Muscle layer of colon (tissue), 2 donors: ENCODE measurements around the gene MEAK7.

Experiments used
- H3K27ac ChIP-seq: one replicate; pipeline ENCODE4 v1.7.0; 2013; ENCODE audit warnings: low read depth, mild to moderate bottlenecking, low read length, moderate library complexity
- H3K27me3 ChIP-seq, 2 donors: one replicate each; pipeline ENCODE4 v1.7.0; 2013; ENCODE audit warnings: low read length in 2 of 2, mild to moderate bottlenecking in 2 of 2; ENCODE audit not compliant: insufficient read depth in 2 of 2, control insufficient read depth in 1 of 2
- H3K36me3 ChIP-seq: one replicate; pipeline ENCODE4 v1.7.0; 2013; ENCODE audit warnings: mild to moderate bottlenecking, low read length; ENCODE audit not compliant: insufficient read depth
- H3K4me1 ChIP-seq: one replicate; pipeline ENCODE4 v1.7.0; 2013; ENCODE audit warnings: mild to moderate bottlenecking, low read length; ENCODE audit not compliant: insufficient read depth
- H3K4me3 ChIP-seq, 2 donors: one replicate each; pipeline ENCODE4 v1.7.0; 2013; ENCODE audit warnings: low read length in 2 of 2, low read depth in 1 of 2, mild to moderate bottlenecking in 1 of 2, moderate library complexity in 1 of 2
- H3K9ac ChIP-seq: one replicate; pipeline ENCODE4 v1.7.0; 2013; ENCODE audit warnings: low read length
- H3K9me3 ChIP-seq: one replicate; pipeline ENCODE4 v1.7.0; 2013; ENCODE audit warnings: mild to moderate bottlenecking, low read length
- donor health status: abdominal sarcoma.
- donor health status: Adenocarcinoma of cecum.

Gene MEAK7

DNA sequence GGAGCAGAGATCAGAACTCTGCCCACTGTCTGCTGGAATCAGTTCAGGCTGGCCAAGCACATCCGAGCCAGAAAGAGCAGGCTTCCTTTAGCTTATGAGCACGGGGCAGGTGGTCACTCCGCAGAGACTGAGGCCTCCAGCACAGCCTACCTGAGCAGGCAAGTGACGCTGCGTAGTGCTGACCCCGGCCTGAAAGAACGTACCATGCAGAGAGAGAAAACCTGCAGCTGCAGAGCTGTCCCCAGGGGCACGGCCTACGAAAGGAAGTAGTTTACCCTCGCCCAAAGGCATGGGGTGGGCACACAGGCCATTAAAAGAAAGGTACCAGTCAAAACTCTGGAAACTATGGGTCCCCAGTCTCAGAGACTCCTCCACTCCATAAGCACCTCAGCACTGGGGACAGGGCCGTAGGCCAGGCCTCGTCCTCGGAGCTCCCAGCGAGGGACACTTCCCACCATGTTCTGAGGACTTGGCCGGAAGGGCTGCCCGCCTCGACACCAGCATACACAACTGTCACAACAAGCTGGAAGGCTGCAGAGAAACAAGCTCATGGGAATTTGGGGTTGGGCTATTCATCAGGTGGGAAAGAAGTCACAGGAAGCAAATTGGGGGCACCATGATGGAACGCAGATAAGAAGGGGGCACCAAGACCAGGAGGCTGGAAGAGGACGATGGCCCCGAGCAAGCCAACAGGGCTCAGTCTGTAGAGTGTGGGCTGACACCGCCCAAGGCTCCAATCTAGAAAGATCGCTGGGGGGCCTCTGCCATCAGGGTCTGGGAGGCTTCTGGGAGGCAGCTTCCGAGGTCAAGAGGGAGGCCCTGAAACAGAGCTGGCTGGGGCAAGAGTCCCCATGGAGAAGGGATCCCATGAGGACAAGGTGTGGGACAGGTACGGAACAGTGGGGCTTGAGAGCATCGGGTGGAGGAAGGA lies 21.2 kb downstream of the MEAK7 start:
- Histone ChIP-seq H3K27ac (no peak overlapping the region), H3K36me3 (peaks cover 22% of the 10 kb centered on the region), H3K27me3 (no peaks in the 10 kb centered on the region), H3K4me1 (no peaks in the 10 kb centered on the region), H3K9me3 (no peaks in the 10 kb centered on the region), H3K4me3 (no peak overlapping the region), H3K9ac (no peak overlapping the region)

DNA sequence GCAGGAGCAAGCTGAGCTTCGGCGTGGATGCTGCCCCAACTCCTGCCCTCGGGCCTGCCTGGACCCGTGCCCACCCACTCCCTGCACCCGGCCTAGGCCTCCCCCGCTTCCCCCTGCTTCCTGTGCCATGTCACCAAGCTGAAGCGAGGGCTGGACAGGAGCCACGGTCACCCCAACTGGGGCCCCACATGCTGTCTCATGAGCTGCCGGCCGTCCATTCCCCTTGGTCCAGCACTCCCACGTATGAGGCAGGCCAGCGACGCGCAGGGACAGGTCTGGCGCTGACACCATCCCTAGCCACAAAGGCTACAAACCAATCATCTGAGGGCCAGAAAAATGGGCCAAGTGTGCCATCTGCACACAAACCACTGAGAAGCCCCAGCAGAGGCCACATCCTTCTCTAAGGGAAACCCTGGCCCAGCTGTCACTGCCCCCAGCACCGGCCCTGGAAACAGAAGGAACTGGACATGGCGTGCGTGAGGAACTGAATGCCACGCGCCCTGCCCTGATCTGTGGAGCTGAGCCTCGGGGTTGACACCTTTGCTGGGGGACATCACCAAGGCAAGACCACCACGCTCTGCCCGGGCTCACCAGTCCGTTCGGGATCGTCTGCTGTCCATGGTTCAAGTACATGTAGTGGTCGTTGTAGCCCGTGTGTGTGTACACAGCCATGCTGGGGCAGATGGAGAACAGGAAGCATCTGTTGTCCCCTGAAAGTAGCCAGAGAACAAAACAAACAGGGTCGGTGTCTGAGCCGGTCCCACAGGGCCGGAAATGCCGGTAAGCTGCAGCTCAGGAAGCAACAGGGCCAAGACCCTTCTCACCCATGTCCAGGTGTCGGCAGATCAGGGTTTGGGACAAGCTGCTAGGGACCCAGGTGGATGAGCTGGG lies 22.2 kb downstream of the MEAK7 start:
- Histone ChIP-seq H3K4me1 (no peaks in the 10 kb centered on the region), H3K9ac (no peak overlapping the region), H3K9me3 (no peaks in the 10 kb centered on the region), H3K4me3 (no peak overlapping the region), H3K27ac (no peak overlapping the region), H3K27me3 (no peaks in the 10 kb centered on the region), H3K36me3 (peaks cover 22% of the 10 kb centered on the region)

DNA sequence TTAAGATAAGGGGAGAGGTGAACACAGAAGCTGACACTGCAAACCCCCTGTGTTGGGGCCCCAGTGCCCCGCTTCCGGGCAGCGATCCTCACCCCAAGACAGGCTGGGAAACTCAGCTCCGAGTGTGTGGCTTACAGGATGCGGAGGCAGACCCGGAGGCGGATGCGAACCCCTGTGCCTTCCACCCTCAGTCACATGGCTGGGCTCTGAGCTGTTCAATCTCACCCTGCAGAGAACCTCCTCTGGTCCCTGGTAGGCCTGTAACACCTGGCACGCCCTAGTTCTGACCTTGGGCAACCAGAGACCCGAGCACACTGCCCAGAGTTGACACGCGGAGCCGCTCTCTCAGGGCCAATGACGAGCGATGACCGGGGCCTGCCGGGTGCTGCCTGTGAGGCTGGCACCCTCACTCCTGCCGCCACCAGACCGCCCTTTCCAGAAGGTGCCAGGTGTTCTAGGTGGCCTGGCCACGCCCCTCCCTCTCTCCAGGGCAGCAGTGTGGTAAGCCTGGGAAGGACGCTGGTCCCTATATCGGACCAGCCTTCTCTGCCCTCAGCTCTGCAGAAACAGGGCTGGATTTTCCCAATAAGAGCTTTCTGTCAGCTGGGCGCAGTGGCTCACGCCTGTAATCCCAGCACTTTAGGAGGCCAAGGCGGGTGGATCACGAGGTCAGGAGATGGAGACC lies 23.3 kb downstream of the MEAK7 start:
- no peak overlapping the region for H3K9ac ChIP-seq
- no peaks in the 10 kb centered on the region for H3K4me1 ChIP-seq
- H3K9me3 ChIP-seq: no peaks in the 10 kb centered on the region
- no peak overlapping the region for H3K27ac ChIP-seq
- no peaks in the 10 kb centered on the region for H3K27me3 ChIP-seq
- peaks cover 14% of the 10 kb centered on the region for H3K36me3 ChIP-seq
- H3K4me3 ChIP-seq: no peak overlapping the region

DNA sequence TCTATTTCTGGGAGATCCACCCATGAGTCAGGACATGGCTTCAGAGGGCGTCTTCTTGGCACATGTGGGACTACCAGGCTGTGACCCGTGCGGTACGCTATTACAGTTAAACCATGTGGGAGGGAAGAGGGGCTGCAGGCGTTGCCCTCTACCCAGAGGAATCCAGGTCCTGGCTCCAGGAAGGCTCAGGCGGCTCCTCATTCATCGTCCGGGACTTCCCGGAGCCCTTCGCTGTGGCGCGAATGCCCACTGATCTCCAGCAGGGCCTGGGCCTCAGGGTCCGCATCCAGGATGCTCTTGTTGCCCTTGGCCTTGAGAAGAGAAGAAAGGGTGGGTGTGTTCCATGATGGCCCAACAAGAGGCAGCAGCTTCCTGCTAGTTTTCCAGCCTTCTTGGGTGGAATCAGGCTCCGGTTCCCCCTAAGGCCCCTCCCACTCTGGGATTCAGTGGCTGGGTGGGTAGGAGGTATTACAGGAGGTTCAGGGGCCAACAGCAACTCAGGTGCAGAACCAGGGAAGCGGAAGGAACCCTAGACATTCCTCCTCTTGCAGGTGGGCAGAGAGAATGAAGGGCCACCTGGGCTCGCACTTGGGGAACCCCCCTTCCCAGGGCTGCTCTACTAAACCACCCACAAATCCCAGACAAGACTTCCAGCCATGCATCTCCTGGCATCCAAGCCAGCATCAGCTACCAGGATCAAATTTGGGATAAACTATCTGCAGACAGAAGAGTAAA lies 24.6 kb downstream of the MEAK7 start:
- no peak overlapping the region for H3K4me3 ChIP-seq
- no peaks in the 10 kb centered on the region for H3K27me3 ChIP-seq
- no peak overlapping the region for H3K9ac ChIP-seq
- H3K9me3 ChIP-seq: no peaks in the 10 kb centered on the region
- no peaks in the 10 kb centered on the region for H3K4me1 ChIP-seq
- H3K27ac ChIP-seq: no peak overlapping the region
- H3K36me3 ChIP-seq: peaks cover 12% of the 10 kb centered on the region

DNA sequence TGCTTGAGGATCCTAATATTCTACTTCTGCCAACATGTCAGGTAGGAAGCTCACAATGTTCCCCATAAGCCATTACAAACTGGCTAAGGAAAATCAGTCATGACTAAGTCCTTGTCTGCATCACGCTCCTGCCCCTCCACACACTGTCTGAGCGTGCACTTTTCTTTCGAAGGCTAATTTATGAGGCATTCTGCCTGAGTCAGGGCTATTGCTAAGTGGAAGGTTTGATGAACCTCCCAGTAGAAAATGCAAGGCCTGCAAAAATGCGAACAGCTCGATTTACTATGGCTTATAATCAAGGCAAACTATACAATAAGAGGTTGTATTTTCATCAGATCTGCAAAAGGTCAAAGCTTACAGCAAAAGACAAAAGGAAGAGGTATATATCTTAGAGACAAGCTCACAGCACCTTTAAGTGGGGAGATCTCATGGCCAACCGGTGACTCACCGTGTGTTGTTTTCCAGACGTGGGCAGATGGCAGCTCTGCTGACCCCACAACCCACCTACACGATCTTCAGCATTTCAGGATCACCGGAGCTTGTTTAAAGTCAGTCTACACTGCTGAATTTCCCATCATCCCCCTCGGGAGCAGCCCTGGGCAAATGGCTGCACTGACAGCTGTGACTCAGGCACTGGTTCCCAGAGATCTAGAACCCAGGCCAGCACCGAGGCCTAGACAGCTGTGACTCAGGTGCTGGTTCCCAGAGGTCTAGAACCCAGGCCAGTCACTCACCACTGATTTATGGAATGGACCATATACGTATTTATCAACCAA lies 26.1 kb downstream of the MEAK7 start:
- no peaks in the 10 kb centered on the region for H3K27me3 ChIP-seq
- no peak overlapping the region for H3K9ac ChIP-seq
- H3K36me3 ChIP-seq: peaks cover 12% of the 10 kb centered on the region
- no peaks in the 10 kb centered on the region for H3K4me1 ChIP-seq
- no peak overlapping the region for H3K27ac ChIP-seq
- no peak overlapping the region for H3K4me3 ChIP-seq
- no peaks in the 10 kb centered on the region for H3K9me3 ChIP-seq

DNA sequence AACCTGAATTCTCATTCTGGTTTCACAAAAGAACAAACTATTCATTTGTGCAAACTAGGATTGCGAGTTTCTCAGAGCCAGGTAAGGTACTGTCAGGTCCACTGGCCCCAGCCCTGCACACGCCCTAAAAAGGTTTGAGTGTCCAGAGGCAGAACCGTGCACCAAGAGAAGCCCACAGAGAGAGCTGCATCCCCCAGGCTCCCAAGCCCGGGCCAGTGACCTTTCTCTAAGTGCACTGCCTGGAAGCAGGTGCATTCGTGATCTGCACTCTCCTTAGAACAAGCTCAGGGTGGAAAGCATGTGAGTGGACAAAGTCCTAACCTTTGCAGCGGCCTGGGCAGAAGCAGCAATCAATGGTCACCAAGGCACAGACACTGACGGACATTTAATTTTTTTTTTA lies 26.8 kb downstream of the MEAK7 start:
- no peaks in the 10 kb centered on the region for H3K4me1 ChIP-seq
- peaks cover 12% of the 10 kb centered on the region for H3K36me3 ChIP-seq
- no peak overlapping the region for H3K9ac ChIP-seq
- H3K27ac ChIP-seq: no peak overlapping the region
- no peak overlapping the region for H3K4me3 ChIP-seq
- no peaks in the 10 kb centered on the region for H3K9me3 ChIP-seq
- no peaks in the 10 kb centered on the region for H3K27me3 ChIP-seq

DNA sequence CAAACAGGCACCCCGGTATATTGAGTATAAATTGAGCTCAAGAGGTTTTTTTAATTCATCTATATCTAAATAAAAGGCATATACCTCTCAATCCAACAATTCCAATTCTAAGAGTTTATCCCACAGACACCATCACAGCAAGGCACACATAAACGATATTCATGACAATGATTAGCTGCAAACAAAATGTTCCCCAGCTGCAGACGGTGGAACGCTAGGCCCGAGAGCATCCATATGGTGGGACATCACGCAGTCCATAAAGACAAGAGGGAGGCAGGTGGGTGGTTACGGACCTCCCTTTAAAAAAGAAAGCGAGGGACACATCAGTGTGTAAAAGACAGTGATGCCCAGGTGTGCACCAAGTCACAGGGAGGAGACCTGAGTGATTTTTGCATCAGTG lies 28.1 kb downstream of the MEAK7 start:
- peaks cover 12% of the 10 kb centered on the region for H3K36me3 ChIP-seq
- no peaks in the 10 kb centered on the region for H3K9me3 ChIP-seq
- H3K4me1 ChIP-seq: no peaks in the 10 kb centered on the region

DNA sequence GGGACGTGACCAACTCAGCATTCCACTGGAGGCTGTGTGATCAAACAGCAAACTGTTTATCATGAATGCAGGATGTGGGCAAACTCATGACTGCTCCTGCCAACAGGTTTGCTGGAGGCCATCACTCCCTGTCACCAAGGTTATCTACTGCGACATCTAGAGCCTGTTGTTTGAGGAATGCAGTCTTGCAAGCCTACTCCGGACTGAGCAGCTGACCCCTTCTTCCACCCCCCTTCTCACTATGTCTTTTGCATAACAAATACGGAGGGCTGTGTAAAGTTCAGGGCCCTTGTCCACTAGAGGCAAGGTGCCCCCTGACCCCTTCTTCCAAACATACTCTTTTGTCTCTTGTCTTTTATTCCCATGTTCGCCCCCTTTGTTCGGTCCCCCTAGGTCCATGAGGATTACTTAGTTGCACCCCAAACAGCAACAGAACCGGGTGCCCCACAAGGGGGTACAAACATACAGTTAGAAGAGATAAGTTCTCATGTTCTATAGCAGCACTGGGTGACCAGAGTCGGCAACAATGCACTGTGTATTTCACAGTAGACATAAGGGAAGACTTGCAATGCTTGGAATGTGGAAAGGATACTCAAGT lies 28.7 kb downstream of the MEAK7 start:
- Histone ChIP-seq H3K4me1 (no peaks in the 10 kb centered on the region), H3K9ac (no peak overlapping the region), H3K27ac (no peak overlapping the region), H3K36me3 (peaks cover 12% of the 10 kb centered on the region), H3K27me3 (no peaks in the 10 kb centered on the region), H3K9me3 (no peaks in the 10 kb centered on the region), H3K4me3 (no peak overlapping the region)

More for the DNA sequence above, 28.1 kb downstream of the MEAK7 start:
- Histone ChIP-seq H3K9ac (no peak overlapping the region), H3K27ac (no peak overlapping the region), H3K4me3 (no peak overlapping the region), H3K27me3 (no peaks in the 10 kb centered on the region)

DNA sequence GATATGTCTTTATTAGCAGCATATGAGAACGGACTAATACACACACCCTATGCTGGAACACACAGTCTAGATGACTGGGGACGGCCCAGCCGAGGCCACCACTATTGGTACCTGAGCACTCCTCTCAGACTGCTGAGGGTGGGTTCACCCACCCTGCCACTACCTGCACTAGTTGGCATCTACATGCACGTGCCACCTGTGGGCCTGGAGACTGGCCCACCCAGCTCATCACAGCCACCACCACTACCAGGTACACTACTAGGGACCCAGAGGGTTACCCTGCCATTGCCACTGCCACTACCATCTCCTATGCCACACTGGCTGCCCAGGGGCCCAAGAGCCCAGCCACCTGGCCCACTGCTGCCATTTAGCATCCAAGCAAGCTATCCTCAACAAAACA lies 32.5 kb downstream of the MEAK7 start:
- H3K36me3 ChIP-seq: peaks cover 5% of the 10 kb centered on the region
- H3K27me3 ChIP-seq: no peaks in the 10 kb centered on the region

DNA sequence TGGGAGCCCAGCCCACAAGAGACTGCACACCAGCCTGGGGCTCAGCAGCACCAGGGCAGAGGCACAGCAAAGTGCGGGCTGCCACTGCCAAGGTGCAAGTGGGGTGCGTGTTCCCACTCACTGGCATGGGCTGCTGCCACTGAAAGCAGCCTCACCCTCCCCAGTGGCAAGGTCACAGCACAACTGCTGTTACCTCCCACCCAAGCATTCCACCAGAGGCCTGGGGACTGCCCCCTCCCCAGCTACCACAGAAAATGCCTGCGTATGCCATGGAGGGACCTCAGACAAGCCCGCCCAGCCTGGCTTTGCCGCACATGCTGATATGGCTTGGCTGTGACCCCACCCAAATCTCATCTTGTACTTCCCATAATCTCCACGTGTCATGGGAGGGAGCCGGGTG lies 33.1 kb downstream of the MEAK7 start:
- H3K9ac ChIP-seq: no peak overlapping the region
- peaks cover 6% of the 10 kb centered on the region for H3K36me3 ChIP-seq
- no peaks in the 10 kb centered on the region for H3K27me3 ChIP-seq
- H3K4me3 ChIP-seq: no peak overlapping the region
- no peak overlapping the region for H3K27ac ChIP-seq
- no peaks in the 10 kb centered on the region for H3K4me1 ChIP-seq
- H3K9me3 ChIP-seq: no peaks in the 10 kb centered on the region

More for the DNA sequence above, 32.5 kb downstream of the MEAK7 start:
- Histone ChIP-seq H3K9me3 (no peaks in the 10 kb centered on the region), H3K9ac (no peak overlapping the region), H3K27ac (no peak overlapping the region), H3K4me3 (no peak overlapping the region), H3K4me1 (no peaks in the 10 kb centered on the region)
